Calu3 (cell line): ENCODE results near the gene BCL7A. TPM values are rescaled to one million over a fixed set of nuclear protein-coding genes. Genes with fewer than 3 reads are reported as not detected.

ENCODE experiments used
- Bru-seq: library from RNA; stranded (reverse); fragments of 400-500 nt; gene quantifications from one replicate; lab custom pipeline; 2021; lab: Mats Ljungman, UMichigan
- BruChase-seq, 2 experiments: library from RNA; stranded (reverse); fragments of 400-500 nt; gene quantifications; one replicate each; lab custom pipeline; 2021; lab: Mats Ljungman, UMichigan
- BruUV-seq: library from RNA; stranded (reverse); fragments of 400-500 nt; replicated peaks from 2 replicates; lab custom pipeline; 2021; lab: Mats Ljungman, UMichigan
- CTCF ChIA-PET: fragments of 300-600 bp; sonication (Branson Sonifier 250); formaldehyde crosslinking; loops from one replicate; lab custom pipeline; 2022; ENCODE audit warnings: antibody characterized with exemption; lab: Charles Lee
- DNase-seq: peaks from one replicate; pipeline ENCODE4 v3.0.0; 2022
- H3K27ac Mint-ChIP-seq: one replicate; pipeline ENCODE4 v1.8.0; 2022; ENCODE audit warnings: mixed read lengths; ENCODE audit not compliant: unreplicated experiment
- H3K27me3 Mint-ChIP-seq: one replicate; pipeline ENCODE4 v1.8.0; 2022; ENCODE audit warnings: mixed read lengths; ENCODE audit not compliant: unreplicated experiment
- H3K36me3 Mint-ChIP-seq: one replicate; pipeline ENCODE4 v1.8.0; 2022; ENCODE audit warnings: mild to moderate bottlenecking, moderate library complexity, mixed read lengths; ENCODE audit not compliant: insufficient read depth, unreplicated experiment
- H3K4me1 Mint-ChIP-seq: one replicate; pipeline ENCODE4 v1.8.0; 2022; ENCODE audit warnings: mild to moderate bottlenecking, low read depth, mixed read lengths; ENCODE audit not compliant: unreplicated experiment
- H3K4me3 Mint-ChIP-seq: one replicate; pipeline ENCODE4 v1.8.0; 2022; ENCODE audit warnings: mild to moderate bottlenecking, low read depth, moderate library complexity, mixed read lengths; ENCODE audit not compliant: unreplicated experiment
- H3K9me3 Mint-ChIP-seq: one replicate; pipeline ENCODE4 v1.8.0; 2022; ENCODE audit warnings: low read depth, mixed read lengths; ENCODE audit not compliant: unreplicated experiment
- CTCF ChIP-seq: fragments of 200-600 bp; IDR thresholded peaks from one replicate; pipeline ENCODE4 v1.8.0; 2022; ENCODE audit warnings: antibody characterized with exemption; ENCODE audit not compliant: unreplicated experiment
- intact Hi-C: fragments of 100-400 bp; cut with micrococcal nuclease; formaldehyde crosslinking; loops from one replicate; pipeline ENCODE4 v1.10.0; 2022; ENCODE audit not compliant: unreplicated experiment
- long read RNA-seq: library from polyadenylated mRNA; stranded (forward); transcript quantifications from one replicate; pipeline ENCODE4 v2.0.0, GENCODE V29; 2022
- total RNA-seq: library from RNA; stranded (reverse); gene quantifications from 2 replicates; pipeline ENCODE4 v1.2.3, GENCODE V29; 2022

BCL7A gene
- total RNA-seq (21.0 and 25.5 TPM in 2 replicates), Bru-seq, nascent RNA (percentile 60 among the genes with signal in this experiment), BruChase-seq, experiment 1, labeled RNA remaining after a 6-hour chase (percentile 58 among the genes with signal in this experiment), BruChase-seq, experiment 2, labeled RNA remaining after a 2-hour chase (percentile 66 among the genes with signal in this experiment)
- long read RNA-seq, full-length matches to known transcripts, result 10 of 18 reads
- long read RNA-seq, partial matches to known transcripts, result 1 of 18 reads
- long read RNA-seq, other reads (novel, unspliced or antisense), result 7 of 18 reads

- BruUV-seq, result no TSS peak
- Mint-ChIP-seq H3K4me3 (peak within 1 kb of the TSS; percentile 96), H3K4me1 (peaks cover 12% of the 10 kb centered on the region), H3K27me3 (no peaks in the 10 kb centered on the region), H3K36me3 (peaks cover 36% of the 10 kb centered on the region), H3K27ac (peak within 1 kb of the TSS; percentile 87), H3K9me3 (peaks cover 9% of the 10 kb centered on the region)
- CTCF ChIA-PET, result interaction anchor here (0.6 to 1.2 kb wide), 2 partner anchors 30 to 488 kb away, joined by 4 read pairs; no protein-coding TSS in a partner anchor
- intact Hi-C loops, result loop anchor here (10.0 kb wide), 1 partner anchor 107 kb away; the partner anchor contains the start of gene CFAP251
- peak; percentile 69 for DNase-seq
- no peak for TF ChIP-seq CTCF
These were observed at the start of gene BCL7A for GRCh38 chr12:122021822-122022392. TSS of gene BCL7A (plus strand) at chr12:122021884. CDS start at chr12:122022092, 208 bp downstream.

GRCh38 chr12:121974026-121974985, 47.4 kb upstream of the BCL7A start:
- Mint-ChIP-seq H3K9me3 (no peaks in the 10 kb centered on the region), H3K4me3 (no peak overlapping the region), H3K27ac (no peak overlapping the region), H3K36me3 (no peaks in the 10 kb centered on the region), H3K27me3 (no peaks in the 10 kb centered on the region), H3K4me1 (no peaks in the 10 kb centered on the region)
- BruUV-seq, result no TSS peak
- intact Hi-C loops, result no loop called here
- no peak for DNase-seq
- CTCF ChIA-PET, result no interaction called here
- no peak for TF ChIP-seq CTCF

- no peaks in the 10 kb centered on the region for H3K4me1 Mint-ChIP-seq
- no peaks in the 10 kb centered on the region for H3K9me3 Mint-ChIP-seq
- CTCF ChIA-PET, result no interaction called here
- no peak overlapping the region for H3K27ac Mint-ChIP-seq
- TF ChIP-seq CTCF, result no peak
- H3K36me3 Mint-ChIP-seq, result no peaks in the 10 kb centered on the region
- BruUV-seq, result no TSS peak
- H3K4me3 Mint-ChIP-seq, result no peak overlapping the region
- no peak for DNase-seq
- intact Hi-C loops, result no loop called here
- no peaks in the 10 kb centered on the region for H3K27me3 Mint-ChIP-seq
These were observed 46.7 kb upstream of the BCL7A start for GRCh38 chr12:121975021-121975420.

GRCh38 chr12:121976950-121977349, 44.7 kb upstream of the BCL7A start:
- no peak for DNase-seq
- CTCF ChIA-PET, result no interaction called here
- Mint-ChIP-seq H3K27ac (no peak overlapping the region), H3K9me3 (no peaks in the 10 kb centered on the region), H3K27me3 (no peaks in the 10 kb centered on the region), H3K4me3 (no peak overlapping the region), H3K36me3 (no peaks in the 10 kb centered on the region), H3K4me1 (no peaks in the 10 kb centered on the region)
- no peak for TF ChIP-seq CTCF
- intact Hi-C loops, result no loop called here
- BruUV-seq, result no TSS peak
